ENCODE results near the gene NTF4.

Gene NTF4

DNA sequence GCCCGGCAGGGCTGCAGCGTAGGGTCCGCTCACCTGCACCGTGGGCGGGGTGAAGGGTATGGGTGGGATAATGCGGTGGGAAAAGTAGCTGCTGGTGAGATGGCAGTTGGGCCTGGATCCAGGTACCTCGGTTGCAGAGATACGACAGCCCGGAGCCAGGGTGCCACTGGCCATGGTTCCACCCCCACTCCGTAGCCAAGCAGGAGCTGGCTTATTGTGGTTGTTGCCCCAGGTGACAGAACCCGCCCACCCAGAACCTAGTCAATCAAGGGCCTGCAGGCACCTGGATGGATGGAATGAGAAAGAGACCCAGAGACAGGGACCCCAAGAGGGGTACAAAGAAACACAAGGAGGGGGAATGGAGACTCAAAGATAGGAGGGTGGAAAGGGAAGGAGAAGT, 44.3 kb downstream of the NTF4 start:
- TF ChIP-seq ZBTB7A (IDR thresholded peaks at IDR 0.05; ENCODE audit: low read depth) = no peak
- no peak for TF ChIP-seq CREB1 (IDR thresholded peaks at IDR 0.05; ENCODE audit: low read depth)
- TF ChIP-seq FOXM1 (IDR thresholded peaks at IDR 0.05; ENCODE audit: borderline replicate concordance, low read depth) = no peak
- TF ChIP-seq, protein P1, sequence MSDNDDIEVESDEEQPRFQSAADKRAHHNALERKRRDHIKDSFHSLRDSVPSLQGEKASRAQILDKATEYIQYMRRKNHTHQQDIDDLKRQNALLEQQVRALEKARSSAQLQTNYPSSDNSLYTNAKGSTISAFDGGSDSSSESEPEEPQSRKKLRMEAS (IDR thresholded peaks at IDR 0.05) = no peak
- no peak for TF ChIP-seq TEAD4 (IDR thresholded peaks at IDR 0.05)
- no peak for TF ChIP-seq CEBPB (IDR thresholded peaks at IDR 0.05)
- TF ChIP-seq, protein P2, sequence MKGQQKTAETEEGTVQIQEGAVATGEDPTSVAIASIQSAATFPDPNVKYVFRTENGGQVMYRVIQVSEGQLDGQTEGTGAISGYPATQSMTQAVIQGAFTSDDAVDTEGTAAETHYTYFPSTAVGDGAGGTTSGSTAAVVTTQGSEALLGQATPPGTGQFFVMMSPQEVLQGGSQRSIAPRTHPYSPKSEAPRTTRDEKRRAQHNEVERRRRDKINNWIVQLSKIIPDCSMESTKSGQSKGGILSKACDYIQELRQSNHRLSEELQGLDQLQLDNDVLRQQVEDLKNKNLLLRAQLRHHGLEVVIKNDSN (IDR thresholded peaks at IDR 0.05) = no peak
- TF ChIP-seq EP300 (IDR thresholded peaks at IDR 0.05; ENCODE audit: borderline replicate concordance) = no peak
- TF ChIP-seq TCF12 (IDR thresholded peaks at IDR 0.05; ENCODE audit: low read depth) = no peak
- no peak for TF ChIP-seq RAD21 (IDR thresholded peaks at IDR 0.05; ENCODE audit: low read depth)
- TF ChIP-seq TAF1 (IDR thresholded peaks at IDR 0.05; ENCODE audit: low read depth) = no peak
- TF ChIP-seq, protein P3, sequence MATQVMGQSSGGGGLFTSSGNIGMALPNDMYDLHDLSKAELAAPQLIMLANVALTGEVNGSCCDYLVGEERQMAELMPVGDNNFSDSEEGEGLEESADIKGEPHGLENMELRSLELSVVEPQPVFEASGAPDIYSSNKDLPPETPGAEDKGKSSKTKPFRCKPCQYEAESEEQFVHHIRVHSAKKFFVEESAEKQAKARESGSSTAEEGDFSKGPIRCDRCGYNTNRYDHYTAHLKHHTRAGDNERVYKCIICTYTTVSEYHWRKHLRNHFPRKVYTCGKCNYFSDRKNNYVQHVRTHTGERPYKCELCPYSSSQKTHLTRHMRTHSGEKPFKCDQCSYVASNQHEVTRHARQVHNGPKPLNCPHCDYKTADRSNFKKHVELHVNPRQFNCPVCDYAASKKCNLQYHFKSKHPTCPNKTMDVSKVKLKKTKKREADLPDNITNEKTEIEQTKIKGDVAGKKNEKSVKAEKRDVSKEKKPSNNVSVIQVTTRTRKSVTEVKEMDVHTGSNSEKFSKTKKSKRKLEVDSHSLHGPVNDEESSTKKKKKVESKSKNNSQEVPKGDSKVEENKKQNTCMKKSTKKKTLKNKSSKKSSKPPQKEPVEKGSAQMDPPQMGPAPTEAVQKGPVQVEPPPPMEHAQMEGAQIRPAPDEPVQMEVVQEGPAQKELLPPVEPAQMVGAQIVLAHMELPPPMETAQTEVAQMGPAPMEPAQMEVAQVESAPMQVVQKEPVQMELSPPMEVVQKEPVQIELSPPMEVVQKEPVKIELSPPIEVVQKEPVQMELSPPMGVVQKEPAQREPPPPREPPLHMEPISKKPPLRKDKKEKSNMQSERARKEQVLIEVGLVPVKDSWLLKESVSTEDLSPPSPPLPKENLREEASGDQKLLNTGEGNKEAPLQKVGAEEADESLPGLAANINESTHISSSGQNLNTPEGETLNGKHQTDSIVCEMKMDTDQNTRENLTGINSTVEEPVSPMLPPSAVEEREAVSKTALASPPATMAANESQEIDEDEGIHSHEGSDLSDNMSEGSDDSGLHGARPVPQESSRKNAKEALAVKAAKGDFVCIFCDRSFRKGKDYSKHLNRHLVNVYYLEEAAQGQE (IDR thresholded peaks at IDR 0.05; ENCODE audit: low read depth) = no peak
- TF ChIP-seq NFIC (IDR thresholded peaks at IDR 0.05) = no peak
- TF ChIP-seq YY1 (IDR thresholded peaks at IDR 0.05; ENCODE audit: low read depth) = no peak
- no peak for TF ChIP-seq EGR1 (IDR thresholded peaks at IDR 0.05)

DNA sequence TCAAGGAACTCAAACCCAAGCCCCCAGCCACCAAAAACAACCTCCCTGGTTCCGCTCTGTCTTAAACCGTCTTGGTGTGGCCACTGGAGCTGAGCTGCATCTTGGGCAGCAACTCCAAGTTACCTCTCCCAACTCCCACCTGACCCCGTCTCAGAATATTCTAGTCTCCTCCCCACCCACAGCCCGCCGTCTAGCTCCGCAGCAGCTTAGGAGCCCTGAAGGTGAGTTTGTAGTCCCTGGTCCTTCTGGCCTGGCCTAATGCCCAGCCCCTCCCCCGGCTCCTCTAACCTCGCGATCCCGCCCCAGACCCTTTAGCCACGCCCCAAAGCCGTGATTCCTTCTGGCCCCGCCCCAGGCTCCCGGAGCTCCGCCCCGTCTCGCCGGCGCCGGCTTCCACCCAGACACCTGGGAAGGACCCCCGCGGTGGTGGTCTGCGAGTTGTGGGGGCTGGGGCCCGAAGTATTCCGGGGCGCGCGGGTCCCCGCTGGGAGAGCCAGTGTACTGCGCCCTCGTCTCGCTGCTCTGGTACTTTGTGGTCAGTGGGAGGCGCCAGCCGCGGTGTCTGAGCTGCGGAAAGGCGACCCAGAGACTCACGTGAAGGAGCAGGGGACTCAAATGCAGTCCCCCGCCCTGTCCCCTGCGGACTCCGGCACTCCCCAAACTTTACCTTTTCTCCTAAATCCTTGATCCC, 45.2 kb downstream of the NTF4 start:
- 0 out of 2 replicates have a peak, but pooled peaks have one; percentile 28 for TF ChIP-seq NFIC (IDR thresholded peaks at IDR 0.05)
- peak; percentile 77; the same call in 1 of the 2 replicates for TF ChIP-seq ZBTB7A (IDR thresholded peaks at IDR 0.05; ENCODE audit: low read depth)
- no peak for TF ChIP-seq CEBPB (IDR thresholded peaks at IDR 0.05)

DNA sequence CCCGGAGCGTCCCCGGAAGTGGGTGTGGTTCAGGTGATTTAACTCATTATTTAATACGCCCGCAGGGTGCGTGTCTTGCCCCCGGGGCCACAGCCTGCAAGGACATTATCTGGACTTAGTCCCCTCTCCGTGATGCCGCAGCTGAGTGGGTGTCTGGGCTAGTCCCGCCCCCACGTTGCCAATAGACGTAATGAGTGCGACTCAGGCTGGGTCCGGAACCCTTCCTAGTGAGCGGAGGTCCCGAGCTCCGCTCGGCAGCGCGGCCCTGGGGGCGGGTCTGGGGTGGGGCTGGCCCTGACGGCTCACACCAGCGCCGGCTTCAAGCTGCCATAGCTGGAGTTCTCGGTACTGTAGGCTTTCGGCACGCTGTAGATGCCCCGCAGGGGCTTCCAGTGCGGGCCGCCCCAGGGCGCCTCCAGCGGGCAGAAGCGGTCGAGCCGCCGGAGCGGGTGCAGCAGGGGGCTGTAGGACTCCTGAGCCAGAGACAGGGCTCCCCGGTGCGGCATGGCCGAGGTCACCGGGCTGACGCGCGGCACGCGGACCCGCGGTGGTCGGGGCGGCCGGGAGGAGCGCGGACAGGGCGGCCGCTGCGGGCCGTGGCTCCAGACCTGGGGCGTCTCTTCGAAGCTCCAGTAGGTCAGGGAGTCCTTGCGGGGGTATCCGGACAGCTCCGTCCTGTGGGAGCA, 46.8 kb downstream of the NTF4 start:
- TF ChIP-seq, protein P3 (IDR thresholded peaks at IDR 0.05; ENCODE audit: low read depth) = no peak
- TF ChIP-seq EGR1 (IDR thresholded peaks at IDR 0.05) (no peak), NFIC (IDR thresholded peaks at IDR 0.05) (no peak), RAD21 (IDR thresholded peaks at IDR 0.05; ENCODE audit: low read depth) (no peak), YY1 (IDR thresholded peaks at IDR 0.05; ENCODE audit: low read depth) (no peak), ZBTB7A (IDR thresholded peaks at IDR 0.05; ENCODE audit: low read depth) (no peak), EP300 (IDR thresholded peaks at IDR 0.05; ENCODE audit: borderline replicate concordance) (no peak), CEBPB (IDR thresholded peaks at IDR 0.05) (no peak)
- TF ChIP-seq, protein P1 (IDR thresholded peaks at IDR 0.05) = no peak
- TF ChIP-seq, protein P2 (IDR thresholded peaks at IDR 0.05) = no peak

DNA sequence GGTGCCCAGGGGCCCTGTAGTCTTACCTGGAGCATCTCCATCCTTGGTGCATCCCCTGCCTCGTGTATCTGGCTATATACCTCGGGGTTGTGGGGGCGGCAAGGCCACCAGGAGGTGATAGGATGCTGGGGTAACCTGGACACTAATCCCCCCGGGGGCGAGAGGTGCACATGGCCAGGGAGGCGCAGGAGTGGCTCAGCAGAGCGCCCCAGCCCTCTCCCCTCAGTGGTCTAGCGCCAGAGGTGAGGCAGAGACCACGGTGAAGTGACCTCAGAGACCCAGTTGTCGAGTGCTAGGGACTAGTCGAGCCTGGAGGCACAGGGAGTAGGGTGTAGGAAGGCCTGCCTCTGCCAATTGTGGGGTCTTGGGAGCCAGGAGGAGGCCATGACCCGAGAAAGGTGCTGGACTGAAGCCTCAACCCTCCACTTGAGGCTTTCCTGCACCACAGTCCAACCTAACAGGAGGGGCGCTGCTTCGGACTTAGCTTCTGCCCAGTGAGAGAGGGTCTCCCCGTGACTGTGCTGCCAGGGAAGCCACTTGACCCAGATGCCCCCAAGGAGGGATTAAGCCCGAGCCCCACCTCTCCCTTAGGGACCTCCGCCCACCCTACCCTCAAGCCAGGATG, 47.5 kb downstream of the NTF4 start, which contains the start of gene LHB:
TSS of gene LHB (minus strand) at position 51 of the 625 bp plus-strand sequence. CDS start at position 41, 10 bp downstream.
- no peak for TF ChIP-seq TEAD4 (IDR thresholded peaks at IDR 0.05)
- TF ChIP-seq NFIC (IDR thresholded peaks at IDR 0.05) = no peak
- no peak for TF ChIP-seq CEBPB (IDR thresholded peaks at IDR 0.05)
- TF ChIP-seq YY1 (IDR thresholded peaks at IDR 0.05; ENCODE audit: low read depth) = no peak
- TF ChIP-seq, protein P3 (IDR thresholded peaks at IDR 0.05; ENCODE audit: low read depth) = no peak
- TF ChIP-seq TAF1 (IDR thresholded peaks at IDR 0.05; ENCODE audit: low read depth) = no peak
- TF ChIP-seq, protein P1 (IDR thresholded peaks at IDR 0.05) = no peak
- TF ChIP-seq EP300 (IDR thresholded peaks at IDR 0.05; ENCODE audit: borderline replicate concordance) = no peak
- no peak for TF ChIP-seq TCF12 (IDR thresholded peaks at IDR 0.05; ENCODE audit: low read depth)
- TF ChIP-seq FOXM1 (IDR thresholded peaks at IDR 0.05; ENCODE audit: borderline replicate concordance, low read depth) = no peak
- TF ChIP-seq RAD21 (IDR thresholded peaks at IDR 0.05; ENCODE audit: low read depth) = no peak
- TF ChIP-seq, protein P2 (IDR thresholded peaks at IDR 0.05) = no peak
- TF ChIP-seq EGR1 (IDR thresholded peaks at IDR 0.05) = no peak
- no peak for TF ChIP-seq CREB1 (IDR thresholded peaks at IDR 0.05; ENCODE audit: low read depth)
- TF ChIP-seq ZBTB7A (IDR thresholded peaks at IDR 0.05; ENCODE audit: low read depth) = no peak

Measured in Ishikawa (cell line).